OCI-LY7 (cell line): Measurements from ENCODE around the gene CRIM1. TPM values are rescaled to one million over a fixed set of nuclear protein-coding genes. Genes with fewer than 3 reads are reported as not detected.

Experiments used
- BruUV-seq: library from RNA; stranded (reverse); fragments of 400-500 nt; replicated peaks from 2 replicates; lab custom pipeline; 2021; lab: Mats Ljungman, UMichigan
- CTCF ChIA-PET: fragments of 300-600 bp; sonication (Branson Sonifier 250); formaldehyde crosslinking; loops from one replicate; lab custom pipeline; 2022; ENCODE audit warnings: antibody characterized with exemption; ENCODE audit not compliant: unreplicated experiment; lab: Charles Lee
- POLR2A ChIA-PET: fragments of 300-600 bp; sonication (Branson Sonifier 250); formaldehyde crosslinking; loops from one replicate; lab custom pipeline; 2022; ENCODE audit warnings: antibody characterized with exemption; lab: Charles Lee
- DNase-seq: peaks from one replicate; pipeline ENCODE4 v3.0.0-alpha.2; 2015; ENCODE audit warnings: low spot score
- H2AFZ ChIP-seq: fragments of 200-600 bp; sonication (generic), shearing (Covaris generic); 2 replicates; pipeline ENCODE4 v1.6.1; 2014; ENCODE audit warnings: mild to moderate bottlenecking, antibody characterized with exemption, low read length, moderate library complexity
- H3K27ac ChIP-seq: fragments of 200-600 bp; sonication (generic); 2 replicates; pipeline ENCODE4 v1.5.1; 2014; ENCODE audit warnings: mixed run types, low read depth, mild to moderate bottlenecking, moderate library complexity, low read length, inconsistent platforms; ENCODE audit not compliant: poor library complexity, severe bottlenecking
- H3K36me3 ChIP-seq: fragments of 200-600 bp; sonication (generic); 2 replicates; pipeline ENCODE4 v1.6.1; 2014; ENCODE audit warnings: mild to moderate bottlenecking, antibody characterized with exemption, low read length, moderate library complexity, mixed read lengths; ENCODE audit not compliant: insufficient read depth
- H3K4me1 ChIP-seq: fragments of 200-600 bp; sonication (generic); 2 replicates; pipeline ENCODE4 v1.5.1; 2014; ENCODE audit warnings: mild to moderate bottlenecking, low read length; ENCODE audit not compliant: insufficient read depth, poor library complexity, severe bottlenecking
- H3K4me2 ChIP-seq: fragments of 200-600 bp; sonication (generic); 2 replicates; pipeline ENCODE4 v1.6.1; 2014; ENCODE audit warnings: mild to moderate bottlenecking, low read length
- H3K4me3 ChIP-seq: fragments of 200-600 bp; sonication (generic); 2 replicates; pipeline ENCODE4 v1.5.1; 2014; ENCODE audit warnings: mild to moderate bottlenecking, low read depth, low read length; ENCODE audit not compliant: poor library complexity, severe bottlenecking
- H3K79me2 ChIP-seq: fragments of 200-600 bp; sonication (generic); 2 replicates; pipeline ENCODE4 v1.6.1; 2016; ENCODE audit warnings: low read depth, mild to moderate bottlenecking, low read length, moderate library complexity, mixed read lengths; ENCODE audit not compliant: insufficient read depth
- H3K9me2 ChIP-seq: fragments of 200-600 bp; sonication (generic); 2 replicates; pipeline ENCODE4 v1.6.1; 2016; ENCODE audit warnings: mild to moderate bottlenecking, low read length, mixed read lengths; ENCODE audit not compliant: insufficient read depth
- H3K9me3 ChIP-seq: fragments of 200-600 bp; sonication (generic); 2 replicates; pipeline ENCODE4 v1.6.1; 2014; ENCODE audit warnings: mild to moderate bottlenecking, mixed run types, low read length, mixed read lengths
- H4K20me1 ChIP-seq: fragments of 200-600 bp; sonication (generic); 2 replicates; pipeline ENCODE4 v1.6.1; 2014; ENCODE audit warnings: mild to moderate bottlenecking, antibody characterized with exemption, low read length, moderate library complexity, mixed read lengths; ENCODE audit not compliant: insufficient read depth
- CTCF ChIP-seq: fragments of 200-600 bp; sonication (generic); conservative IDR thresholded peaks from 2 replicates; pipeline ENCODE4 v1.5.1; 2014; ENCODE audit warnings: mild to moderate bottlenecking, antibody characterized with exemption, low read length, moderate library complexity, mixed read lengths
- EZH2phosphoT487 ChIP-seq: fragments of 200-600 bp; sonication (generic); IDR thresholded peaks from 2 replicates; pipeline ENCODE4 v1.6.1; 2018; ENCODE audit warnings: low read depth, borderline replicate concordance, mild to moderate bottlenecking, mixed run types, antibody characterized with exemption, low read length, moderate library complexity, mixed read lengths
- intact Hi-C: fragments of 100-400 bp; cut with micrococcal nuclease; formaldehyde crosslinking; loops from one replicate; pipeline ENCODE4 v1.10.0; 2022; ENCODE audit not compliant: unreplicated experiment
- total RNA-seq, 2 experiments: library from RNA; depleted of rRNA in 1 of 2; stranded (reverse); fragments of >200 nt in 1 of 2; shearing (Covaris generic) in 1 of 2; gene quantifications; 2 replicates each; pipeline ENCODE4 v1.2.3, GENCODE V29; 2014 to 2022

Gene CRIM1
- total RNA-seq, 2 experiments from 2014 or later = 37.0 to 47.4 TPM

GRCh38 chr2:36562240-36562639 lies 206.7 kb downstream of the CRIM1 start:
- BruUV-seq = no TSS peak
- Histone ChIP-seq H3K79me2 (no peaks in the 10 kb centered on the region), H2AFZ (no peak overlapping the region), H3K9me2 (no peaks in the 10 kb centered on the region), H3K27ac (no peak overlapping the region), H3K9me3 (no peaks in the 10 kb centered on the region), H3K4me2 (no peak overlapping the region), H3K36me3 (peaks cover 8% of the 10 kb centered on the region; the same call in 1 of the 2 replicates), H3K4me3 (no peak overlapping the region), H4K20me1 (no peaks in the 10 kb centered on the region), H3K4me1 (no peaks in the 10 kb centered on the region)
- intact Hi-C loops = no loop called here
- TF ChIP-seq EZH2phosphoT487 (no peak), CTCF (no peak)
- no peak for DNase-seq
- ChIA-PET POLR2A (interaction anchor here (0.7 kb wide), 2 partner anchors 23 to 38 kb away, joined by 3 to 4 read pairs; no protein-coding TSS in a partner anchor), CTCF (no interaction called here)

DNA sequence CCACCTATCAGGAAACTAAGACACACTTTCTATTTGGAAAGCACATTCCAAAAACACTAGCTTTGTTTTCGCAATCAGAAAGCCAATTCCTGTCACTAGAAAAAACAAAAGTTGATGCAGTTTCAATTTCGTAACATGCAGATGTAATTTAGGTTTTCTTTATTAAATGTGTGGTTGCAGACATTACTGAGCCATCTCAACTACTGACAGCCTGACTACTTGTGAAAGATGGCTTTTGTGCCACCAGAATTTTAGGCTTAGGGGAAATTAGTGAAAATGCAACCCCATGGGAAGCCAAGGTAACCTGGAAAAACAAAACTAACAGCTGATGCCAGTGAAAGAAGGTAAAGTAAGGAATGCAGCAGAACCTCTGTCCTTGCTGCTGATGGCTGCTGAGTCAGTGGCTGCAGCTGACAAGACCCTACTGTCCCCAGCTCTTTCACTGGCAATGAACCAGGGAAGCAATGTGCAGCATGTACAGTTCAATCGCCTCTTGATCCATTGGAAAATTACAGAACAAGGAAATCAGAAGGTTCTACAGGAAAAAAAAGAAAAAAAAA lies 207.5 kb downstream of the CRIM1 start:
- no peak overlapping the region for H3K4me3 ChIP-seq
- POLR2A ChIA-PET = interaction anchor here (0.7 kb wide), 2 partner anchors 24 to 389 kb away, joined by 3 to 4 read pairs; no protein-coding TSS in a partner anchor
- no peaks in the 10 kb centered on the region for H3K9me2 ChIP-seq
- intact Hi-C loops = no loop called here
- CTCF ChIA-PET = no interaction called here
- no peaks in the 10 kb centered on the region for H3K79me2 ChIP-seq
- H3K27ac ChIP-seq = no peak overlapping the region
- H4K20me1 ChIP-seq = no peaks in the 10 kb centered on the region
- no peak for DNase-seq
- no peaks in the 10 kb centered on the region for H3K4me1 ChIP-seq
- peaks cover 8% of the 10 kb centered on the region; the same call in 1 of the 2 replicates for H3K36me3 ChIP-seq
- TF ChIP-seq CTCF (no peak), EZH2phosphoT487 (no peak)
- no peaks in the 10 kb centered on the region for H3K9me3 ChIP-seq
- no TSS peak for BruUV-seq
- no peak overlapping the region for H3K4me2 ChIP-seq
- H2AFZ ChIP-seq = no peak overlapping the region

GRCh38 chr2:36564377-36564930 lies 208.9 kb downstream of the CRIM1 start:
- H3K36me3 ChIP-seq = peaks cover 8% of the 10 kb centered on the region; the same call in 1 of the 2 replicates
- H3K4me1 ChIP-seq = no peaks in the 10 kb centered on the region
- ChIA-PET CTCF (no interaction called here), POLR2A (interaction anchor here (0.7 kb wide), 1 partner anchor 12 kb away, joined by 3 read pairs; no protein-coding TSS in a partner anchor)
- BruUV-seq = no TSS peak
- H3K27ac ChIP-seq = no peak overlapping the region
- H3K9me2 ChIP-seq = no peaks in the 10 kb centered on the region
- no peaks in the 10 kb centered on the region for H3K9me3 ChIP-seq
- no peak overlapping the region for H3K4me3 ChIP-seq
- H4K20me1 ChIP-seq = no peaks in the 10 kb centered on the region
- DNase-seq = no peak
- TF ChIP-seq EZH2phosphoT487 = no peak
- no peak for TF ChIP-seq CTCF
- H3K79me2 ChIP-seq = no peaks in the 10 kb centered on the region
- no peak overlapping the region for H2AFZ ChIP-seq
- intact Hi-C loops = no loop called here
- no peak overlapping the region for H3K4me2 ChIP-seq
